GM19438 (cell line): Measurements from ENCODE around the gene PDE8A.

Source experiments
- ATAC-seq: cut with Tn5 transposase; IDR thresholded peaks from one replicate; pipeline ENCODE4 v1.9.1; 2021; ENCODE audit warnings: low read depth; ENCODE audit not compliant: unreplicated experiment

PDE8A gene, protein sequence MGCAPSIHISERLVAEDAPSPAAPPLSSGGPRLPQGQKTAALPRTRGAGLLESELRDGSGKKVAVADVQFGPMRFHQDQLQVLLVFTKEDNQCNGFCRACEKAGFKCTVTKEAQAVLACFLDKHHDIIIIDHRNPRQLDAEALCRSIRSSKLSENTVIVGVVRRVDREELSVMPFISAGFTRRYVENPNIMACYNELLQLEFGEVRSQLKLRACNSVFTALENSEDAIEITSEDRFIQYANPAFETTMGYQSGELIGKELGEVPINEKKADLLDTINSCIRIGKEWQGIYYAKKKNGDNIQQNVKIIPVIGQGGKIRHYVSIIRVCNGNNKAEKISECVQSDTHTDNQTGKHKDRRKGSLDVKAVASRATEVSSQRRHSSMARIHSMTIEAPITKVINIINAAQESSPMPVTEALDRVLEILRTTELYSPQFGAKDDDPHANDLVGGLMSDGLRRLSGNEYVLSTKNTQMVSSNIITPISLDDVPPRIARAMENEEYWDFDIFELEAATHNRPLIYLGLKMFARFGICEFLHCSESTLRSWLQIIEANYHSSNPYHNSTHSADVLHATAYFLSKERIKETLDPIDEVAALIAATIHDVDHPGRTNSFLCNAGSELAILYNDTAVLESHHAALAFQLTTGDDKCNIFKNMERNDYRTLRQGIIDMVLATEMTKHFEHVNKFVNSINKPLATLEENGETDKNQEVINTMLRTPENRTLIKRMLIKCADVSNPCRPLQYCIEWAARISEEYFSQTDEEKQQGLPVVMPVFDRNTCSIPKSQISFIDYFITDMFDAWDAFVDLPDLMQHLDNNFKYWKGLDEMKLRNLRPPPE

DNA sequence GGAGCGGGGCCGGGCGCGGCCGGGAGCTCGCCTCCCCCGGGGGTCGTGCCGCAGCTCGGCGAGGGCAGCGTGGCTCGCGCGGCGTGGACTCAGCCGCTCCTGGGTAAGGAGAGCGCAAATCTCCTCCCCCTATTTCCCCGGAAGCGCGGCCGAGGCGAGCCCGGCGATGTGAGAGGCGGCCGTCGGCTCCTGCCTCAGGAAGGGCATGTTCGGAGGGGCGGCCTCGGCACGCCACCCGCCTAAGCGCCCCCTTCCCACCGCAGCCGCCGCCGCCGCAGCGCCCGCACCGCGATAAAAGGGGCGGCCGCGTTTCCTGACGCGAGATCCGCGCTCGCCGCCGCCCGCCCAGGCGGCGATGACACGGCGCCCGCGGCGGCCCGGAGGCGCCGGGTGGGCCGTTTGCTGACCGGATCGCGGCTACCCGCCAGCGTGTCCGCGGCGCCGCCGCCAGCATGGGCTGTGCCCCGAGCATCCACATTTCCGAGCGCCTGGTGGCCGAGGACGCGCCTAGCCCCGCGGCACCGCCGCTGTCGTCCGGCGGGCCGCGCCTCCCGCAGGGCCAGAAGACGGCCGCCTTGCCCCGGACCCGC is at the start of gene PDE8A:
Gene PDE8A (plus strand): TSS at position 146 of the 590 bp plus-strand sequence. CDS start 307 bp downstream, at position 453.
- peak; percentile 15 for ATAC-seq

DNA sequence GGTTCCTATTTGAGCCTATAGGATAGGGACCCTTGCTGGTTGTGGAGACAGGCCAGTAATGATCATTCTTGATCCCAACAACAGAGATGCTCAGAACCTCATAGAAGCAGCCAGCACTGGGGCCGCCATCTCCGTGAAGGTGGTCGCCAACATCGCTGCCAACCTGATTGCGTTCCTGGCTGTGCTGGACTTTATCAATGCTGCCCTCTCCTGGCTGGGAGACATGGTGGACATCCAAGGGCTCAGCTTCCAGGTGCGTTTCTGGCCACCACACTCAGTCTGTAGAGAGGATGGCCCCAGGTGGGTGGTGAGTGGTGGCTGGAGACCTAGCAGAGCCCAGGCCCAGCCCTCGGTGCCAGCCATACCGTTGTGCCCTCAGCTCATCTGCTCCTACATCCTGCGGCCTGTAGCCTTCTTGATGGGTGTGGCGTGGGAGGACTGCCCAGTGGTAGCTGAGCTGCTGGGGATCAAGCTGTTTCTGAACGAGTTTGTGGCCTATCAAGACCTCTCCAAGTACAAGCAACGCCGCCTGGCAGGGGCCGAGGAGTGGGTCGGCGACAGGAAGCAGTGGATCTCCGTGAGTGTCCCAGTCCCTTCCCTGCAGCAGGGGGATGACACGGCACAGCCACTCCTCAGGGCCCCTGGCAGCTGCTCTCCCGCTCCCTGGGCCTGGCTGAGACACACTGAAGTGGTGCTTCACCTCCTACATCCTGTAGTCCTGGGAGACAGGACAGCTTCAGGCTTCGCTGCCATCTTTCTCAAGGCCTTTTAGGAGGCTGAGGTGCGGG is 46.5 kb upstream of the PDE8A start:
- ATAC-seq = no peak

DNA sequence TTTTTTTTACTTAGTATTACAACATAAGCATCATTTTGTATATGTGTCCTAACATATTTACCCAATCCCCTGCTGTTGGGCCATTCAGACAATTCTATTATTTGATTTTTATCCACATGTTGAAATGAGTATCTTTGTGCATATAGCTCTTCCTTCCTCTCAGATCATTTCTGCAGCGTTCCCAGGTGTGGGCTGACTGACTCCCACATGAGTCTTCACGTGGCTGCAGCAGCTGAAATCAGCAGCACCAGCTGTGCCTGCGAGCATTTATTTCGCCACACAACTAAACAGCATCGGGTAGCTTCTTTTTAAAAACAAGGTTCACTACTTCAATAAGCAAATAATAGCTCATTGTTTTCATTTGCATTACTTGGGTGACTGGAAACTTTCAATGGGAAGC is 44.5 kb upstream of the PDE8A start:
- no peak for ATAC-seq

DNA sequence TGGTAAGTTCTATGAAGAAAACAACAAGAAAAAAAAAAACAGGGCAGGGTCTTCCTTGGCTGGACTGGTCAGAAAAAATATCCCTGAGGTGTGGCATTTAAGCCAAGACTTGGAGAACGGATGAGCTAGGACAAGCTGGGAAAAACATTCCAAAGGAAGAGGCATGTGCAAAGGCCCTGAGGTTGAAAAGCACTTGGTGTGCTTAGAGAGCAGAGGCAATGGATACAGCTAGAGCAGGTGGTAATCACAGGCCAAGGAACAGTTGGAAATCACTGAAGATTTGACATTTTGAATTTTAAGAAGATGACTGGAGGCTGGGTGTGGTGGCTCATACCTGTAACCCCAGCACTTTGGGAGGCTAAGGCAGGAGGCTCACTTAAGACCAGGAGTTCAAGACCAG is 42.9 kb upstream of the PDE8A start:
- ATAC-seq = no peak

DNA sequence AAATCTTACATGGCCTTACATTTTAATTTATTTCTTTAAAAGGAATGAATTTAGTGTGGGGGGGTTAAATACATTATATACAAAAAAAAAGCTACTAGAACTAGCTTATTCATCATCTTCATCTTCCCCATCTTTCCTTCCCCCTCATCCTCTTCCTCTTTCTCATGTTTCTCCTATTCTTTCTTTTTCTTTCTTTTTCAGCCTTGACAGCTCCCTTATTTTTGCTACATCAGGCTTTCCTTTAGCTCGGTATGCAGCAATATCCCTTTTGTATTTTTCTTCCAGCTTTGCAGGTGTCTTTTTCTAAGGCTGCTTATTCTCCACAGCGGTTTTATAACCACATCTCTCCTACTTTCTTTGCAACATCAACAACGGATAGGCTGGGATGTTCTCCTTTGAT is 41.3 kb upstream of the PDE8A start:
- ATAC-seq = no peak

DNA sequence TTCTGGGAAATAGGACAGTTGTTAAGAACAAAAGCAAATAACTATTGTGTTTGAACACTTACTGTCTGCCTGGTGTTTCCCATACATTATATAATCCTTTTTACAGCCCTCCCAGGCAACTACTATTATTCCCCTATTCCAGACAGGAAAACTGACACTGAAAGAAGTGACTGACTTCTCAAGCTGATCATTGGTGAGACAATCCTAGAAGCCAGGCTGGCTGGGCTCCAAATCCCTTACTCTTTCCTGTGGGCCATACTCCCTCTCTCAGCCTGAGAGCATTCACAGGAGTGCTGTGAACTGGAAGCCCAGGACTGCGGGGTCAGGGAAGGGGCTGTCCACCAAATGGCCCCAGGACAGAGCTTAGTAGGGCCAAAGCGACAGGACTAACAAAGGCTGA is 39.2 kb upstream of the PDE8A start:
- no peak for ATAC-seq

DNA sequence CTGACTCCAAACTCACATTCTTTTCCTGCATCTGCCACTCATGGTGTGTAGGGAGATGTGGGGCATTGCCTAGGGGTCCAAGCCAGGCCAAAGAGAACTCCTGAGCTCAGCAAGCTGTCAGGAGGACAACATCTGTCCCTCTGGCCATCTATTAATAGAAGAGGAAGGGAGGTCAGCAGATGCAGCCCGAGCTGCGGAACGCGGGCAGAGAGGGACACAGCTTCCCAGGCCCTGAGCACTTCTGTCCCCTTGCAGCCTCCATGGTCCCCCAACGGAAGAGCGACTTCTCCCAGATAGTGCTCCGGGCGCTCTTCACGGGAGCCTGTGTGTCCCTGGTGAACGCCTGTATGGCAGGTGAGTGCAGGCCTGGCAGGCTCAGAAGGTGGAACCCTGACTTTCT is 37.3 kb upstream of the PDE8A start:
- ATAC-seq = no peak

DNA sequence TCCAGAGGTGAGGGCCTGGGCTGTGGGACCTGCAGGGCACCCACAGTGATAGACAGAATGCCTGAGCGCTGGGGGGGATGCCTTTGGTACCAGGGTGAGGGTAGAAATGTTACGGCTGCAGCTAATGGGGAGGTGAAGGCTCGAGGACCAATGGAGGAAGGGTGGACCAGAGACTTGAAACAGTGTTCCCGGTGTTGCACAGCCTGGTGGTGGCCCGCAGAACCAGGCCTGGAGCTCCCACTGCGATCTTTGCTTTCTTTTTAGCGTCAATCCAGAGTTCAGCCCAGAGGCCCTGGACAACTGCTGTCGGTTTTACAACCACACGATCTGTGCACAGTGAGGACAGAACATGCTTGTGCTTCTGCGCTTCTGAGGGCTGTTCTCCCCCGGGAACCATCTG is 36.8 kb upstream of the PDE8A start:
- ATAC-seq = no peak

DNA sequence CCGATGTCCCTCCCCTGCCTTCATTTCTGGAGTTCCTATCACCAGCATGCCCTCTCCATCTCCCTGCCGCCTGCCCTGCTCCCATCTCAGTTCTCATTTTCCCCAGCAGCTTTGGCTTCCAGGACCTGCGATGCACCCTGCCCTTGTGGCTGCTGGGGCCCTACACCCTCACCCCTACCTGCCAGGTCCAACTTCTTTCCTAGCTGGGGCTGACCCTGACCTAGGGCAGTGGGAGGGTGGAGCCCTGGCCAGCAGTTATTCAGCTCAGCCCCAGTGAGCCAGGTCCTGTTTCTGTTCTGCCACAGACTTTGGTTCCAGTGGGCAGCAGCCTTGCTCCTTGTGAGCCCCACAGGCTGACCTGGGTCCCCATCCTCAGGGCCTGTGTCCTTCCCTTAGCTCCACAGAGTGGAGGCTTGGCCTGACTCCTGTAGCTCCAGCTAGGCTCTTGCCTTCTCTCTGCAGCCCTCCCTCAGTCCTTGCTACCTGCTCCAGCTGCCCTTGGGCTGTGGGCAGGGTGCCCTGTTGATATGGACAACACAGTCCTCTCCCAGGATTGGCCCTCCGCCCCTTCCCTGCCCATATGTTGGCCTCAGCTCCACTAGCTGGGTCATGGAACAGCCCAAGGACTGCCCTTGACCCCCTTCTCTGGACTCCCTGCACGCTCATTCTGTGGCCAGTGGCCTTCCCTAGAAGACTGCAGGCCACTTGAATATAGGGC is 34.7 kb upstream of the PDE8A start:
- ATAC-seq = no peak

DNA sequence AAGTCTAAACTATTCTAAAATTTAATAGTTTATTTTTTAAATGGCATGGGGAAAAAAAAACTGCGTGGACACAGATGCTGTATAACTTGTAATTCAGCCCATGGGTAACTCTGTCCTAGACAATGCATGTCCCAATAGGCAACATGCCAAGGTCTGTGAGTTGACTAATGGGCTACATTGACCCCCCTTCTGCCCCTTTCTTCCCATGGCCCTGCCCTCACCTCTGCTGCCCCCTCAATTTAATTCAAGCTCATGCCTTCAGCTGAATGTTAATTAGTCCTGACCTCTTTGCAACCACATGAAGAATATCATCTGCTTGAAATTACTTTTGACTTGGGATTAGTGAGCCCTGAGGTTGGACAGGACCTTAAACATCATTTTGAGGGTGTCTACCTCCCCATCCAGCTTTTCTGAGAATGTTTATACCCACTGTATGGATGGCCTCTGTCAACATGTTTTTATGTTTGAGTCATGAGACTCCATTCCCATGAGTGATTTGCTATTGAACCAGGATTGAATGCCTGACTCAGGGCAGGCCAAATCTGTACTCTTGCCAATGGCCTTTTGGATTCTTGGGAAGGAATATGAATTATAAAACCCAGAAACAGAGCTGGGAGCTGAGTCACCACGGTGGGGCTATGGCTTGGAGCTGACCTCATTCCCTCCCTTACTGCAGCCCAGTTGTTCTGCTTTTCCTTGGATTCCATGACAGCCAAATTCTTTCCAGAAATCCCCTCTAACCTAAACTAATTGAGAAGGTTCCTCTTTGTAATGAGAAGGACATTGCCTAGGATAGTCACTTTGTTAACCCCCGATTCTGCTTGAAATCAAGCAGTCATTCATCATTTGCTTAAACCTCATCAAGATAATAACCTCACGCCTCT is 33.5 kb upstream of the PDE8A start:
- ATAC-seq = no peak

DNA sequence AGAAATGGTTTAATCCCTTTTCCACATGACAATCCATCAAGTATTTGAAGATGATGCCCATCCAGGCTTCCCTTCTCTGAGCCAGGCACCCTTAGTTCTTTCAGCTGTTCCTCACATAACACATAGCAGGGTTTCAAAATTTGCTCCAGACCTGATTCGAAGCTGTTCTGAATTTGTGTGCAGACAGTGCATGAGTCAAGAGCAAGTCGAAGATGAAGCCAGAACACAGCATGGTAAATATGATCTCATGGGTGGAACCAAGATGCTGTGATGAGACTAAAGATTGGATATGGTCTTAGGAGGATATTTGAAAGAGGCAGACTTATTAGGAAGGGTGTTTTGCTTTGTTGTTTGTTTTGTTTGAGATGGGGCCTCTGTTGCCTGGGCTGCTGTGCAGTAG is 32.6 kb upstream of the PDE8A start:
- ATAC-seq = no peak

DNA sequence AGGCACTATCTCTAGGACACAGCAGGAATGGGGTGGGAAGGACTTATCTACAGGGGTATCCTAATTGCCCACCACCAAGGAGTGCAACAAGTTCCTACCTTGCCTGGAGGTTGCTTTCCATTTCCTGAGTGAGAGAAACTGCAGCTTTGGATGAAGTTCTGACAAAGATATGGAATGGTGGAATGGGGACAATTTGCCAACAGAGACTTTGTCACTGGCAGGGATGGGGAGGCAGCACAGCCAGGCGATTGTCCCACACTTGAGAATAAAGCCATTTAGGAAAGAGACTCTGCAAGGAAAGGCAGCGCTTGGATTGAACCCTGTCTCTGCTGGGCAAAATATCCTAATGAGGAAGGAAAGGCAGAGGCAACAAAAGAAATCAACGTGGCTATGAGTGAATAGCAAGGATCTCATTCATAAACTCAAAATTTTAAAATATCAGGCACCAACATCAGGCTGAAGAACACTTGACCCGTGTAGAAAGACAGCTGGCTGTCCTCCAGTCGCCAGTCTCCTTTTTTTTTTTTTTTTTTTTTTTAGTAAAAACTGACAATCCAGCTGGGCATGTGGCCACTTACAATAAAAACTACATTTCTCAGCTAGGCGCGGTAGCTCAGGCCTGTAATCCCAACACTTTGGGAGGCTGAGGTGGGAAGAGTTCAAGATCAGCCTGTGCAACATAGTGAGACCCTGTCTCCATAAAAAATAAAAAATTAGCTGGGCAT is 31.6 kb upstream of the PDE8A start:
- no peak for ATAC-seq

DNA sequence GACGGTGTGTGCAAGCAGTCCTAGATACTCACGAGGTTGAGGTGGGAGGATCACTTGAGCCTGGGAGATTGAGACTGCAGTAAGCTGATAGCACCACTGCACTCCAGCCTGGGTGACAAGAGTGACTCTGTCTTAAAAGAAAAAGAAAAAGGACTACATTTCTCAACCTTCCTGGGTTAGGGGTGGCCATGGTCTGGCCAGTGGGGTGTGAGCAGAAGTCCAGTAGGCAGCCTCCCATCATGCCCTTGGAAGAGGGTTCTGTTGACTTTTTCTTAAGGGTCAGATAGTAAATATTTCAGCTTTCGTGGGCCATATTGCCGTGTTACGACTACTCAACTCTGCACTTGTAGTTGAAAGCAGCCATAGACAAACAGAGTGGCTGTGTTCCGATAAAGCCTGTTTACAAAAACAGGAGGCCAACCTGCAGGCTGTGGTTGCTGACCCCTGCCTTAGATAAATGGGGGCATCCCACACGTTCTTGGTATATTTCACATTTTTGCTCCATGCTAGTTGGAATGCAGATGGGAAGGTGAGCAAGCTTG is 31.0 kb upstream of the PDE8A start:
- ATAC-seq = no peak

DNA sequence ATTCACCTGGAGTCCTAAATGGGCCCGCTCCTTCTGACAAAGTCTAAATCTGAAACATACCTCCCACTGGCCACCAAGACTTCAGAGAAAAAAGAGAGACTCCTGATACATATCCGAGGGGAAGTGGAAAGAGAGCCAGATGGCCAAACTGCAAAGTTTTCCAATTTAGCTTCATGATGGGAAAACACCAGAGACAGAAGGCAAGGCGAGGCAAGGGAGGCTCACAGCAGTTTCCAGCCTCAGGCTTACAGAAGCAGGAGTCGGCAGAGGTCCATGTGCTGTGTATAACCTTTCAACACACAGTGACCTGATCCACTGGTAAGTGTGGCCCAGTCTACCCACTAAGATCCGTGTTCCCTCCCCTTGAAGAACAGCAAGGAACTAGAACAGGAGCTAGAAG is 29.9 kb upstream of the PDE8A start:
- no peak for ATAC-seq

DNA sequence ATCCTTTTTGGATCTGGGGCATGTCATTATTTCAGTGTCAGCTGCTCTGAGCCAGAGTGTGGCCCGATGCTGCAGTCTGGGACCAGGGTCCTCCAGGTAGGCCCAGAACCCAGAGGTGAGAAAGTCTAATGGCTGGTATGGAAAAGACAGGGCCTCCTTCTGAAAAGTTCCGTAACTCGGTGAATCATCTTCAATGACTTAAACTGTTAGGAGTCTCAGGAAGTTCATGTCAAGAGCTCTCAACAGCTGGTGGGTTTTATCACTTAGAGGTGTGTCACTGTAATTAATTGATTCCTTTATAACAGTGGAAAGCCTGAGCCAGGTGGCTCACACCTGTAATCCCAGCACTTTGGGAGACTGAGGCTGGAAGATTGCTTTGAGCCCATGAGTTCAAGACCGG is 28.5 kb upstream of the PDE8A start:
- no peak for ATAC-seq

DNA sequence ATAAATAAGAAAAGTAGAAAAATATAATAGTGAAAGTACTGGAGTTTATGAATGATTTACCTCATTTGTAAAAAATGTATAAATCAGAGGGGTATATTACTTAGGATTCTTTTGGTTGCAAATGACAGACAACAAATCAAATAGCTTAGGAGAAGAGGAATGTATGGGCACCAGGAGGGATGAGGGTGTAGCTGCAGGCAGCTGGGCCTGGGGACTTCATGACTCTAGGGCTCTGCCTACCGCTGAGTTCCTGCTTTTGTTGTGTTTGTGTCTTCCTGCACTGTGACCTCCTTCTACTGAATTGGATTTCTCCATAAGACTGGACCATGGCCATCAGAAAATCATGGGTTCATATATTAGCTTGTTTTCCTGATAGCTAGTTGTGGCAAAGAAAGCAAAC is 27.9 kb upstream of the PDE8A start:
- no peak for ATAC-seq

DNA sequence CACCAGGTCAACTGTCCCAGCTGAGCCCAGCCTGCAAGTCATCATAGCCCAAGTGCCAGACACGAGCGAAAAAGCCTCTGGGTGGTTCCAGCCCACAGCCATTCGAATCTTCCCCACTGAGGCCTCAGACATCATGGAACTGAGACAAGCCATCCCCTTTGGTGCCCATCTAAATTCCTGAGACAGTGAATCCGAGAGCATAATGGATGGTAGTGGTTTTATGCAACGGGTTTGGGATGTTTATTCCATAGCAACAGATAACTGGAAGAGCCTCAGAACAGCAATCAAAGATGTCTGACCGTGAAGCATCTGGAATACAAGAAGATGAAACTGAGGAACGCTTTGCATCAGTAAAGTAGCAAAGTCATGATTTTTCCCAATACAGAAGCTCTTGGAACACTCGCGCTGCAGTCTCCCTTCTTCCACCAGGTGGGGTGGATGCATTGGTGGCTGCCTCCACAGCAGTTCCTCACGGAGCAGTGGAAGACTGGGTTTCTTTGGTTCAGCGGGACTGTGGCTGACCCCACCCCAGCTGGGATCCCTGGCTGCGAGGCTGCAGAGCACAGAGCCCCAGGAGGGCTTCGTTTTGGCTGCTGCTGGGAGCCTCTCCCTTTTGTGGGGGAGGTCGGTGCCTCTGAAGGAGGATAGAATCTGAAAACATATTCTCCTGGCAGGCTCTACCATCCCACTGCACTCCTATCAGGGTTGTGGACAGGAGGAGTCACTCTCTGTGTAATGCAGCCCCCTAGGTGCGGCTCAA is 26.4 kb upstream of the PDE8A start:
- ATAC-seq = no peak

DNA sequence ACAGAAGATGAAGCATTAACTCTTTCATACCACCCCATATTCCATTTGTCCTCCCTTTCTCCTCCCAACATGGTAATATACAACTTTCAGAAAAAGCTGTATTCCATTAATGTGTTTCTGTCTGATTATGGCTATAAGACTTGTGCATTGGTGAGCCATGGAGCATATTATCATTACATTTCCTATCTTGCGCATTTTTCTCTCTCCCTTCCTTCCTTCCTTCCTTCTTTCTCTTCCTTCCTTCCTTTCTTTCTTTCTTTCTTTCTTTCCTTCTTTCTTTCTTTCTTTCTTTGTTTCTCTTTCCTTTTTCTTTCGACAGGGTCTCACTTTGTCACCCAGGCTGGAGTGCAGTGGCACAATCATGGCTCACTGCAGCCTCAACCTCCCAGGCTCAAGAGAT is 25.5 kb upstream of the PDE8A start:
- no peak for ATAC-seq
